ENCODE results near the gene TACC2. TPM values are rescaled to one million over a fixed set of nuclear protein-coding genes. Genes with fewer than 3 reads are reported as not detected.
"Not testable (repeated sequence)": the region's sequence is repeated elsewhere in the genome, so short reads cannot be mapped to it uniquely, and the experiment has no call there.

TACC2 gene
- polyA plus RNA-seq, 3 donors: 13.0 to 34.9 (median 19.5) TPM

DNA sequence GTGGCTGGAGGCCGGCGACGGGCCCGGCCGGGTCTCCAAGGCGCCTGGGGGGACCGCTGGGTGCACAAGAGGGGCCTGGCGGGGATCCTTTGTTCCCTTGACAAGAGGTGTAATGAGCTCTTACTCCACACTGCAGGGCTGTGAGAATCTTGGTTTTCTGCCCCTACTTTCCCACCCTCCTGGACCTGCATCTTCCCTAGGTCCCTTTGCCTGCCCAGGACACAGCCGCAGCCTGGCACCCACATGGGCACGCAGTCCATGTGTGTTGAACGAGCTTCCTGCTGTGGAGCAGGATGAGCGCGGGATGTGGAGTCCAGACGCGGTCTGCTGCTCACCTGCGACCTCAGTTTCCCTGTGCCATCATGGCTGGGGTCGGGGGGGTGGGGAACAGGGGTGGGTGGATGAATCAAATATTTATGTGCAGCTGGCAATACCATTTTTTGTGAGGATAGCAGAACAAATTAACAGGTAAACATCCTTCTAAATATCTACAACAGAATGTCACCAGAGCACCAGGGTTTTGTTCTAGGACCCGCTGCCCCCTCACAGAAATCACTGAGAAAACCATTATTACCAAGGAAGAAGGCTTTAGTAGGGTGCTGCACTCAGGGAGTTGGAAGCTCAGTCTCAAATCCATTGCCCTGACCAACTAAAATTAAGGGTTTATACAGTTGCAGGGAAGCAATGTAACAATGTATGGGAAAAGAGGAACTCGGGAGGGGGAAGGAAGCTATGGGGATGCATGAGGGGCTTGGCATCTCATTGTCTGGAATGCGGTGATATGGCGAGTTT, 13.5 kb upstream of the TACC2 start:
- 35 to 40% (median 35%) methylated on average over 20 to 21 of the region's 21 CpGs for WGBS, 3 donors

DNA sequence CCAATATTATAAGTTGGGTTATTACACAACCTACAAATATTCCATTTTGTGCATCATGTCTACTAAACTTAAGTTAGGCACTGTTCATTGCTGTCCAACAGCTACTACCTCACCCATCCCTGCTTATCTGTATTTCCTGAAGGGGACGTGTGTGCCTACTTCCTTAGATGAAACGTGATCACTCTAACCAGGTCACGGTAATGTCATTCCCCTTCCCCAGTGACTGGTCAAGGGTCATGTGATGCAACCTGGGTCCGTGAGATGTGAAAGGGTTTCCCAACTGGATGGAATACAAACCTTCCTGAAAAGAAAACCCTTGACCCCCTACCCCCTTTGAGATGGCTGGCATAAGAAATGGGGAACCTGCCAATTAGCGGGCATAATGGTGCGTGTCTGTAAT, 12.4 kb upstream of the TACC2 start:
- no peak overlapping the region for H3K27ac ChIP-seq (ENCODE audit: low read depth, low read length)
- WGBS, 3 donors: 84 to 87% (median 85%) methylated on average over 6 of the region's 6 CpGs

More for the DNA sequence above, 13.5 kb upstream of the TACC2 start:
- no peak overlapping the region for H3K27ac ChIP-seq (ENCODE audit: low read depth, low read length)

DNA sequence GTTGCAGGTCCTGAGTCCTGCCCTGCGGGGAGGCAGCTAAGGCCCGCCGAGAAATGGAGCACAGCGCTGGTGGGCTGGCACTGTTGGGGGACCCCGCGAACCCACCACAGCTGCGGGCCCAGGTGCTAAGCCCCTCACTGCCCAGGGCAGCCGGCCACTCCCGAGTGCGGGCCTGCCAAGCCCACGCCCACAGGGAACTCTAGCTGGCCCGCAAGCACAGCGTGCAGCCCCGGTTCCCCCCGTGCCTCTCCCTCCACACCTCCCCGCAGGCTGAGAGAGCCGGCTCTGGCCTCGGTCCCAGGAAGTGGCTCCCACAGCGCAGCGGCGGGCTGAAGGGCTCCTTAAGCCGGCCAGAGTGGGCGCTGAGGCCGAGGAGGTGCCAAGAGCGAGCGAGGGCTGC, 10.5 kb upstream of the TACC2 start:
- WGBS, 3 donors: 92 to 97% (median 93%) methylated on average over 21 to 26 of the region's 26 CpGs
- no peak overlapping the region for H3K27ac ChIP-seq (ENCODE audit: low read depth, low read length)

DNA sequence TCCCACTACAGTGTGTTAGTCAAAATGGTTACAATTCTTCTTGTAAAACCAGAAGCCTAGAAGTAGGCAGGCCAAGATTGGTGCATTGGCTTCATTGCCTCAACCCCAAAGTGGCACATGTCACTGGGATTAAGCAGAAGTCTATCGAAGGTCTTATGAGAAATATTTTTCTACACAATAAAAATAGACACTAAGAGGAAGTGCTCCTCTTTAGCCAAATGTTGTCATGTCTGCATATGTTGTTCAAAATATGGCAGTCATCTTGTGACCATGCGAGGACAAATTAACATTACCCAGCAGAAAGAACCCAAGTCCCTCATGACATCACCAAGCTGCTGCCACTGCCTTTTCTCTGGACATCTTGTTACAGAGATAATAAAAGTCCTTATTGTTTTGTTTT, 7.6 kb upstream of the TACC2 start:
- H3K27ac ChIP-seq (ENCODE audit: low read depth, low read length): no peak overlapping the region
- 89 to 96% (median 90%) methylated on average over 2 of the region's 2 CpGs for WGBS, 3 donors

DNA sequence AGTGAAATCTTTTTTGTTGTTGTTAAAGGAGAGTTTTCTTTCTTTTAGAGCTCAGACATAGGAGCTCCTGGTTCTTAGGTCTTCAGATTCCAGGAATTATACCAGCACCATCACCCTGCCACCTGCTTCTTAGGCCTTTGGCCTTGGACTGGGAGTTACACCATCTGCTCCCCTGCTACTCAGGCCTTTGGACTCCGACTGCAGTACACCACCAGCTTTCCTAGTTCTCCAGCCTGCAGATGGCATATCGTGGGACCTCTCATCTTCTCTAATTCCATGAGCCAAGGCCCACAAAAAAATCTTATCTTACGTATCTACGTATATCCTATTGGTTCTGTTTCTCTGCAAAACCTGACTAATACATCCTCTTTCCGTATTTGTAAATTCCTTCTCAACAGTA, 5.1 kb upstream of the TACC2 start:
- no peak overlapping the region for H3K27ac ChIP-seq (ENCODE audit: low read depth, low read length)
- WGBS, 3 donors: 51 to 94% (median 80%) methylated on average over 5 of the region's 5 CpGs

DNA sequence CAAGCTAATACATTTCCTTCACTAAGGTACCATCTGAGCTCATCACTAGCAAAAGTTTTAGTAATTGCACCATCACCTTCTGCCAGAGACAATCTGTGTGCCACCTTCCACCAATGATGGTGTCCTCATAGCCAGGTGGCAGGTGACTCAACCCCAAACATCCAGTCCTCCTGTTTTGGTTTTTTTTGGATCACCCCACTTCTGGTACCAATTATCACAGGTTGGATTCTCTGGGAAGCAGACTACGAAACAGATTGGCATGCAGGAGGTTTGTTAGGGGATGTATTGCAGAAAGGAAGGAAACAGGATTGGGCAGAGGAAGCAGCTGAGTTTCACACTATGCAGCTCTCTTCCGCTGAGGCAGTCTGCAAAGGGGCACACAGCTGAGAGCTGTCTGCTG, 4.5 kb upstream of the TACC2 start:
- 71 to 93% (median 84%) methylated on average over 2 of the region's 2 CpGs for WGBS, 3 donors
- no peak overlapping the region for H3K27ac ChIP-seq (ENCODE audit: low read depth, low read length)

DNA sequence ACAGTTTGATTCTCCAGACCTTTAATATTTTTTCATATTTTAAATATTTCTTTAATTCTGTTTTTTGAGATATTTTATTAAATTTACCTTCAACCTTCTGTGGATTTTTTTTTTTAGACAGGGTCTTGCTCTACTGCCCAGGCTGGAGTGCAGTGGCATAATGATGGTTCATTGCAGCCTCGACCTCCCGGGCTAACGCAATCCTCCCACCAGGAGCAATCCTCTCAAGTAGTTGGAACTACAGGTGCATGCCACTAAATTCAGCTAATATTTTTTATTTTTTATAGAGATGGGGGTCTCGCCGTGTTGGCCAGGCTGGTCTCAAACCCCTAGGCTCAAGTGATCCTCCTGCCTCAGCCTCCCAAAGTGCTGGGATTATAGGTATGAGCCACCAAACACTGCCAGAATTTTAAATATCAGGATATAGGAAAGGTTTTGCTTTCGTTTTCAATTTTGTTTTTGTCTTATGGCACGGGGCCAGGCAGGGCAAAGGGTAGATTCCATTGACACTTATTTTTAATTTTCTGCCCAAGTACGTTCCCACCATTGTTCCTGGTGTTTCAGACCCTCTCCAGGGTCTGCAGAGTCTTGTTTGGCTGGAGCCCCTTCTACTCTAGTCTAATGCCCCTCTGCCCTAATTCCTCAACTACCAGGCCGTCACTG, 1.2 kb downstream of the TACC2 start:
- WGBS, 3 donors: 64 to 71% (median 69%) methylated on average over 9 of the region's 9 CpGs
- H3K27ac ChIP-seq (ENCODE audit: low read depth, low read length): no peak overlapping the region

DNA sequence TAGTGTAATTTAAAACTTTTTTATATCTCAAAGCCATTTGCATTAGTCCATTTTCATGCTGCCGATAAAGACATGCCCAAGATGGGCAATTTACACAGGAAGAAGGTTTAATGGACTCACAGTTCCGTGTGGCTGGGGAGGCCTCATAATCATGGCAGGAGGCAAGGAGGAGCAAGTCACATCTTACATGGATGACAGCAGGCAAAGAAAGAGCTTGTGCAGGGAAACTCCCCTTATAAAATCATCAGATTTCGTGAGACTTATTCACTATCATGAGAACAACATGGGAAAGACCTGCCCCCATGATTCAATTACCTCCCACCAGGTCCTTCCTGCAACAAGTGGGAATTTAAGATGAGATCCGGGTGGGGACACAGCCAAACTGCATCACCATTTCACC, 2.8 kb downstream of the TACC2 start:
- not testable (repeated sequence) for H3K27ac ChIP-seq (ENCODE audit: low read depth, low read length)
- WGBS, 3 donors: 84 to 96% (median 91%) methylated on average over 4 of the region's 4 CpGs

DNA sequence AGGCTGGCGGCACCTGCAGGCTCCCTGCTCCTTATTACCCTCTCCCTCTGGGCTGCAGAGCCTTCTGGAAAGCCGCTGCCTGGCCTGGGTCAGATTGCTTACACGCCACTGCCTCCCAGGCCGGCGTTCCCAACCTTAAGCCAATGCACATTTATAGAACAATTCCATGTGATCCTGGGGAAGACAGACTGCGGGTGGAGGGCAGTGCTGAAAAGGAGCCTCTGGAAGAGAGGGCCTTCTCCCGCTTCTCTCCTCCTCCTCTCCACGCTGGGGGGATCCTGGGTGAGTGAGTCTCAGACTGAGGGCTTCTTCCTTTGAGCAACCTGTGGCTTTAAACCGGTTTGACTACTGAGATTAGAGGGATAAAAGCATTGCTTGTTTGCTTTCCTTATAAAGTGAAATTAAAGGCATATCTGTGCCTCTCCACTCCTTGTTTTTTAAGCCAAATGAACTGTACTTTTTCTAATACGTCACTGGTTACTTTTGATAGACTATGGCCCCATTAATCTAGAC, 5.5 kb downstream of the TACC2 start:
- WGBS, 3 donors: 11 to 43% (median 35%) methylated on average over 10 of the region's 10 CpGs
- H3K27ac ChIP-seq (ENCODE audit: low read depth, low read length): no peak overlapping the region

DNA sequence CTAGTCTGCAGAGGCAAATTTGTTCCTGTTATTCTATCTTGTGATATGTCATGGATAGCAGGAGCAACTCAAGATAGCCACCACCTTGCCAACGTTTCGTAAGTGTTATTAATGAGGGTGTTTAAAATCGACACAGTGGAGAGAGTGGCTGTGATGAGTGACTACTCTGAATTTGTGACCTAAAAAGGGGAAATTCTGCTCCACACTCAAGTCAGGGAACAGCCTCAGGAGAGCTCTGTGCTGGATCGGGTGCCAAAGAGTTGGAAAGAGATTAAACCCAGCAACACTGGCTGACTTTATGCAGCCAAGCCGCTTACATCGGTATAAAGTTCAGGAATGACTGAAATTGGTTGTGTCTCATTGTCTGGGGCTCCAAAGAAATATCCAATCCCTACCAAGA, 9.5 kb downstream of the TACC2 start:
- 66 to 75% (median 66%) methylated on average over 6 of the region's 6 CpGs for WGBS, 3 donors
- no peak overlapping the region for H3K27ac ChIP-seq (ENCODE audit: low read depth, low read length)

DNA sequence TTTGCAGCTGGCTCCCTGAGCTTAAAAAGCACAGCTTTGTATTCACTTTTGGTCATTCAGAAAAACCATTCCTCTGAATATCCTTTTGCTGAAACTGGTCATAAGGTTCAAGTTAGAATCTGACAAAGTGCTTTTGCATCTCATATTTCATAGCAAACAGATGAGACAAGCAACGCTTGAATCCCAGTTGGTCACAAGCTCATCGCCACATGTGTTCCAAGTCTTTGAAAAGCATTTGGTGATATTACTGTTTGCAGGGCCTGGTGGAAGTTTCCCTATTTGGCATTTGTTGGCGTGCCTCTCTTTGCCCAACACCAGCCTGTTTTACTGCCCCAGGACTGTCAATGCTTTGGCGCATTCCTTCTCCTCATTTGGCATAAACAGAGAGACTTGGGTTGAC, 10.3 kb downstream of the TACC2 start:
- no peak overlapping the region for H3K27ac ChIP-seq (ENCODE audit: low read depth, low read length)

DNA sequence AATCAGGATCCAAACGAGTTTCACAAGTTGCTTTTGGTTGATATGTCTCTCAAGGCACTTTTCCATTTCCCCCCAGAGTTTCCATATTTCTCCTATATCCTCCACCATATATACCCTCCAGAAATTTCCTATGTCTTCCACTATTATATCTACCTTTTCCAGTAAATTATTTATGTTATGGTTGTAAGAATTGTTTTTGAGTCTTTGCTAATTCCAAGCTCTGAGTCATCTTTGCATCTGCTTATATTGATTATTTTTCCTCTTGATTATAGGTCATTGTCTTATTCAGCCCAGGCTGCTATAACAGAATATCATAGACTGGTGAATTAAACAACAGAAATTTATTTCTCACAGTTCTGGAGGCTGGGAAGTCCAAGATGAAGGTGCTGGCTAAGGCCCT, 12.7 kb downstream of the TACC2 start:
- 53 to 73% (median 69%) methylated on average over 1 of the region's 1 CpG for WGBS, 3 donors
- no peak overlapping the region for H3K27ac ChIP-seq (ENCODE audit: low read depth, low read length)

More for the DNA sequence above, 10.3 kb downstream of the TACC2 start:
- WGBS, 3 donors: 85 to 94% (median 87%) methylated on average over 4 of the region's 4 CpGs

DNA sequence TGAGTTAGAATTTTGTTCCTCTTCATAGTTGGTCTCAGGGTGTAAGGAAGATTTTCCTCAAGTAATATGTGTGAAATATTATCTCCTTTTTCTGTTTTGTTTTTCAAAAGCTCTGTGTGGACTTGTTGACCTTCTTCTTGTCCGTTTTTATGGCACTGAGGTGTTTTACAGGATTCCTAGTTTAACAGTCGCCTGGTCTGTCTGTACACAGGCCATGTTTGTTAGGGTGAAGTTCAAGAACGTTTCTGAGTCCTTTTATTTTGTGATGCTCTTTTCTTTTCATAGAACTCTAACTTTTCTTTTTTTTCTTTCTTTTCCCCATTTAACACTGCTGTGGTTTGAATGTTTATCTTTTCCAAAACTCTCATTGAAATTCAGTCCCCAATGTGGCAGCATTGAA, 18.5 kb downstream of the TACC2 start:
- 35 to 58% (median 50%) methylated on average over 3 of the region's 3 CpGs for WGBS, 3 donors

DNA sequence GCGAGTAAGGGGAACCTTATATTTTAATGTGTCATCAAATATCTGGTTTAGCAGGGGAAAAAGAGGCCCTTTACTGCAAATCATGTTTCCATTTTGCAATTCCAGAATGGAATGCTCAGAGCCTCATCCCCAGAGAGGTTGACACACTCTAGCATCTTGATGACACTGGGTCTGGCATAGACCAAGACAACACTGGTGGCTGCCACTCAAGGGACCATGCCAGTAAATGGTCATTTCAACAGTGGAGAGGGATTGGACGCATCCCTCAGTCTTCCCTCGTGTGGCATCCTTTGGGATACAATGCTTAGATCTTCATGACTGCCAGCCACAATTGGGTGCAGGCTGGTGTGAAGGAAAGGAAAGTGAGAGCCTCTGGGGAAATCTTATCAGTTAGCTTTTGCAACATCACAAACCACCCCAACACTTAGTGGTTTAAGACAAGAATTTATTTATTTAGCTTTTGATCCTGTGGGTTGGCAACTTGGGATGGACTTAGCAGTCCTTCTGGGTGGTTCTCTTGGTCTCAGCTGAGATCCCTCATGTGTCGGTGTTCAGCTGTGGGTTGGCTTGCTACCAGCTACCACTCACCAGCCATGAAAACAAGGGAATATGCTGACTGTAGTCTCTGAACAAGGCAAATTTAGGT, 21.6 kb downstream of the TACC2 start:
- 81 to 90% (median 82%) methylated on average over 4 of the region's 4 CpGs for WGBS, 3 donors
- no peak overlapping the region for H3K27ac ChIP-seq (ENCODE audit: low read depth, low read length)

More for the DNA sequence above, 18.5 kb downstream of the TACC2 start:
- H3K27ac ChIP-seq (ENCODE audit: low read depth, low read length): no peak overlapping the region

DNA sequence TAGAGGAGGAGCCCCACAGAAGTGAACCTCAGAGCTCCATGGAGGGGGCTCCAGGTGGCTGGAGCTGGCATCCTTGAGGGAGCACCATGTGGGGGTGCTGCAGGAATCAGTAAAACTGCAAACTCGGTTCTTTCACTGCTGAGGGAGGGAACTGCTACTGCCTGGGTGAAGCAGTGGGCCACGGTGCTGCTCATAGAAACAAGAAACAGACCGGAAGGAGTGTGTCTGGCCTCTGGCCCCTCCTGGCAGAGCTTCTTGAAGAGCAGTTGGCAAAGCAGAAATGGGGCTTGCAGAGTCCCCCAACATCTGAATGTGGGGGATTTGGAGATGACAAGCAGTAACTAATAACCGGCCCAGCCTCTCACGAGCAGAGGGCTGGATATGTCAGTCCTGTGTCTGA, 23.8 kb downstream of the TACC2 start:
- 76 to 83% (median 77%) methylated on average over 5 of the region's 5 CpGs for WGBS, 3 donors

DNA sequence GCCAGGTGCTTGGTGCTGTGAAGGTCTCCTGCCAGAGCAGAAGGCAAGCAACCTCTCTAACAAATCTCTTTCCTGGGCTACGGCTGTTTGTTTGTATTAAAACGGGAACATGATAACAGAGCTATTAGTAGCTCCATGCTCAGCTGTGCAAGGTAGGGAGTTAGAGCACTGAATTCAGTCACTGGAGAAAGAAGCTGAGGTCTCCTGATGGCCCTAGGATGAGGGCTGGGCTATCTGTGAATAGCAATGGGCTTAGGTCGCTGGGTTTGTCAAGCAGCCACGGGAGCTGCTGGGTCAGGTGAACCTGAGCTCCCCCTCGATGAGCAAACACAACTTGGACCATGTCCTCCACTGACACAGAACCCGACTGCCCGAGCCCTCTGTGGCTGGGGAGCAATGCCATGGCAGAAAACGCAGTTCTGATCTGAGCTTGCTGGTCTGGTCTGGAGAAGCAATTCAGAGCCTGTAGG, 24.4 kb downstream of the TACC2 start:
- H3K27ac ChIP-seq (ENCODE audit: low read depth, low read length): no peak overlapping the region
- WGBS, 3 donors: 24 to 74% (median 73%) methylated on average over 8 of the region's 8 CpGs

More for the DNA sequence above, 23.8 kb downstream of the TACC2 start:
- H3K27ac ChIP-seq (ENCODE audit: low read depth, low read length): no peak overlapping the region

DNA sequence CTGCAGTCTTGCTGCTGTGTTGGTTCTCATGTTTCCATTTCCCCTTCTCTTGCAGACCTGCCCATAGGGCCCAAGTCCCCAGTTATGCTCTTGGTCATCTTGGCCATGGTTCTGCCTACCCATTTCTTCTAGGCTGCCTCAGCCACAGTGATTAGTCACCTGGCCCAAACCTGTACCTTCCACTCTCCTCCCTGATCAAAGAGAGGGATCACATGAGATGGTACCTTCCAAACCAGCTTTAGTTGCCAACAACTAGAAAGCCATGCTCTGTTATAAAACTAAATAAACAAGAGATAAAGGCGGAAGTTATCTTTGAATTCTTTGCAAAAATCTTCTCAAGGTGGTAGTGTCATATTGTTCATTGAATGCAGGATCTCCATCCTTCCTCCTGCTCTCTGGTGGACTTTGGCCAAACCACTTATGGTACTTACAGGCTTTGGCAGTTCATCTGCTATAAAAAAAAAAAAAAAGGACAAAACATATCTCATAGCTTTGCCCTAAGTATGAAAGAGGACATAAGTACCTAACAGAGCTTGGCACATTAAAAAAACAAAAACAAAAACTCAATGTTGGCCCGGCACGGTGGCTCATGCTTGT, 25.8 kb downstream of the TACC2 start:
- no peak overlapping the region for H3K27ac ChIP-seq (ENCODE audit: low read depth, low read length)
- WGBS, 3 donors: 75 to 86% (median 77%) methylated on average over 3 of the region's 3 CpGs

DNA sequence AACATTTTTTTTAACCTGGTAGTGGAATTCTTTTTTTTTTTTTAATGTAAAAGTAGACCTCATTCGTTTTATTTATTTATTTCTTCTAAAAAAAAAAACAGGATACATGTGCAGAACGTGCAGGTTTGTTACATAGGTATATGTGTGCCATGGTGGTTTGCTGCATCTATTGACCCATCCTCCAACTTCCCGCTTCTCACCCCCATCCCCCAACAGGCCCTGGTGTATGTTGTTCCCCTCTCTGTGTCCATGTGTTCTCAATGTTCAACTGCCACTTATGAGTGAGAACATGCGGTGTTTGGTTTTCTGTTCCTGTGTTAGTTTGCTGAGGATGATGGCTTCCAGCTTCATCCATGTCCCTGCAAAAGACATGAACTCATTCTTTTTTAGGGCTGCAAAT, 29.0 kb downstream of the TACC2 start:
- 61 to 76% (median 75%) methylated on average over 4 of the region's 4 CpGs for WGBS, 3 donors
- H3K27ac ChIP-seq (ENCODE audit: low read depth, low read length): not testable (repeated sequence)

DNA sequence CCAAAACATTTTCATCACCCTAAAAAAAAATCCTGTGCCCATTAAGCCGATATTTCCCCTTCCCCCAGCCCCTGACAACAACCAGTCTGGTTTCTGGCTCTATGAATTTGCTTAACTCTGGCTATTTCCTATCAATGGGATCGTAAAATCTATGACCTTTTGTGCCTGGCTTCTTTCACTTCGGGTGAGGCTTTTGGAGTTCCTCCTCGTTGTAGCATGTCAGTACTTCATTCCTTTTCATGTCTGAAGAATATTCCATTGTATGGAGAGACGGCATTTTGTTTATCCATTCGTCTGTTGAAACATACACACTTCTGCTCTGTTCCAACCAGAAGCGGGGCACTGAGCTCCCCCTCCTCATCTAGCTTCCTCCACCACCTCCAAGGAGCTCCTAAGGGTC, 29.5 kb downstream of the TACC2 start:
- no peak overlapping the region for H3K27ac ChIP-seq (ENCODE audit: low read depth, low read length)
- WGBS, 3 donors: 39 to 76% (median 56%) methylated on average over 7 of the region's 7 CpGs

Data from adipose tissue (tissue), 3 donors.